ENCODE results near the gene RPS8.
"Not testable (repeated sequence)": the region's sequence is repeated elsewhere in the genome, so short reads cannot be mapped to it uniquely, and the experiment has no call there.

DNA sequence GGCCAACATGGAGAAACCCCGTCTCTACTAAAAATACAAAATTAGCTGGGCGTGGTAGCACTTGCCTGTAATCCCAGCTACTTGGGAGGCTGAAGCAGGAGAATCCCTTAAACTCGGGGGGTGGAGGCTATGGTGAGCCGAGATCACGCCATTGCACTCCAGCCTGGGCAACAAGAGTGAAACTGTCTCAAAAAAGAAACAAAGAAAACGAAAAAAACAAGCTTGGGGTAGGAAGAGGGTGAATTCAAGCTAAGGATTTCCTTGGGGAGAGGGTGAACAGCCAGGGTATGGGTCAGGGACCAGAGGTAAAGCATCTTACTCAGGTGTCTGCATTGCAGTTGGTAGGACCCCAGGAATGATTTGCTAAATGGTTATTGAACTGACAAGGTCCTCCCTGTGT is 8.9 kb upstream of the RPS8 start:
- TF ChIP-seq CEBPB (IDR thresholded peaks at IDR 0.05; ENCODE audit: low read depth); POLR2AphosphoS5 (IDR thresholded peaks at IDR 0.05; ENCODE audit: low read depth, low read length); CTCF (IDR thresholded peaks at IDR 0.05 in 2 of 3, conservative IDR thresholded peaks at IDR 0.05 in 1 of 3; ENCODE audit: borderline replicate concordance in 1 of 3, insufficient read depth in 1 of 3, low read depth in 2 of 3, low read length in 2 of 3): not testable (repeated sequence)

Measured in HCT116 (cell line).